ENCODE measurements around the gene METRN.

Gene METRN

GRCh38 chr16:711084-711483, 3.8 kb upstream of the METRN start:
- DNase-seq: no peak

GRCh38 chr16:711548-712320, 3.2 kb upstream of the METRN start:
- DNase-seq: peak; percentile 91

- peak; percentile 85 for DNase-seq
Observed at GRCh38 chr16:712740-713250, 2.1 kb upstream of the METRN start.

GRCh38 chr16:714079-714478, 839 bp upstream of the METRN start:
- DNase-seq: no peak

- DNase-seq: no peak
Observed at GRCh38 chr16:715477-716199, 720 bp downstream of the METRN start.

GRCh38 chr16:716200-716568, 1.3 kb downstream of the METRN start:
- no peak for DNase-seq

- no peak for DNase-seq
Observed at GRCh38 chr16:716768-717325, 1.9 kb downstream of the METRN start.

- DNase-seq: no peak
Observed at GRCh38 chr16:717450-718245, 2.7 kb downstream of the METRN start.

- DNase-seq: no peak
Observed at GRCh38 chr16:718389-718788, 3.5 kb downstream of the METRN start.

GRCh38 chr16:718922-719321, 4.0 kb downstream of the METRN start:
- no peak for DNase-seq

- DNase-seq: no peak
Observed at GRCh38 chr16:719815-720446, 5.0 kb downstream of the METRN start.

- peak; percentile 73 for DNase-seq
Observed at GRCh38 chr16:720447-720989, 5.6 kb downstream of the METRN start.

- peak; percentile 87 for DNase-seq
Observed at GRCh38 chr16:720990-721764, 6.3 kb downstream of the METRN start, which contains the start of gene ANTKMT. ANTKMT (plus strand) TSS chr16:721146; CDS start chr16:721275, 129 bp downstream.

GRCh38 chr16:721765-722540, 7.0 kb downstream of the METRN start:
- no peak for DNase-seq

GRCh38 chr16:722835-723633, 8.1 kb downstream of the METRN start:
- no peak for DNase-seq

GRCh38 chr16:723695-724094, 8.8 kb downstream of the METRN start:
- DNase-seq: no peak

GRCh38 chr16:724188-725040, 9.5 kb downstream of the METRN start:
- DNase-seq: no peak

GRCh38 chr16:725041-725376, 10.1 kb downstream of the METRN start:
- no peak for DNase-seq
